Liver (tissue), 9 donors: ENCODE results near the gene PRDM8. TPM values are rescaled to one million over a fixed set of nuclear protein-coding genes. Genes with fewer than 3 reads are reported as not detected.

ENCODE experiments used
- DNase-seq: peaks from one replicate; pipeline ENCODE4 v3.0.0-alpha.2; 2017; ENCODE audit warnings: low spot score
- H3K27ac ChIP-seq, 2 donors: one replicate each; pipeline ENCODE4 v1.7.0; 2013; ENCODE audit warnings: inconsistent platforms in 2 of 2, low read length in 2 of 2, control low read depth in 1 of 2, low read depth in 1 of 2, mild to moderate bottlenecking in 1 of 2
- H3K27me3 ChIP-seq, 4 donors: one replicate each; pipeline versions ENCODE4 v1.6.1 to v1.7.0; 2013; ENCODE audit warnings: low read length in 3 of 4, inconsistent platforms in 1 of 4, mild to moderate bottlenecking in 1 of 4, moderate library complexity in 1 of 4; ENCODE audit not compliant: control insufficient read depth in 4 of 4, insufficient read depth in 4 of 4
- H3K36me3 ChIP-seq, 4 donors: one replicate each; pipeline versions ENCODE4 v1.6.1 to v1.7.0; 2013; ENCODE audit warnings: low read length in 3 of 4, mild to moderate bottlenecking in 3 of 4, low read depth in 1 of 4, moderate library complexity in 1 of 4; ENCODE audit not compliant: control insufficient read depth in 4 of 4, insufficient read depth in 3 of 4
- H3K4me1 ChIP-seq, 4 donors: one replicate each; pipeline versions ENCODE4 v1.6.1 to v1.7.0; 2013; ENCODE audit warnings: low read length in 3 of 4, mild to moderate bottlenecking in 3 of 4, moderate library complexity in 1 of 4; ENCODE audit not compliant: control insufficient read depth in 4 of 4, insufficient read depth in 4 of 4
- H3K4me3 ChIP-seq, 3 donors: one replicate each; pipeline versions ENCODE4 v1.6.1 to v1.7.0; 2013; ENCODE audit warnings: low read length in 3 of 3, control low read depth in 1 of 3, low read depth in 1 of 3, mild to moderate bottlenecking in 1 of 3
- H3K9ac ChIP-seq, 2 donors: one replicate each; pipeline ENCODE4 v1.7.0; 2013; ENCODE audit warnings: low read length in 2 of 2, mild to moderate bottlenecking in 2 of 2, moderate library complexity in 2 of 2, control low read depth in 1 of 2, low read depth in 1 of 2
- H3K9me3 ChIP-seq, 4 donors: one replicate each; pipeline versions ENCODE4 v1.6.1 to v1.7.0; 2013; ENCODE audit warnings: low read length in 3 of 4; ENCODE audit not compliant: control insufficient read depth in 4 of 4
- ATF3 ChIP-seq: IDR thresholded peaks from 2 replicates; pipeline ENCODE4 v1.6.1; 2016; ENCODE audit warnings: antibody characterized with exemption
- EGR1 ChIP-seq, 2 donors: IDR thresholded peaks; 2 replicates each; pipeline ENCODE4 v1.6.1; 2016 to 2018; ENCODE audit warnings: antibody characterized with exemption in 2 of 2, low read depth in 2 of 2
- FOXA1 ChIP-seq: IDR thresholded peaks from 2 replicates; pipeline ENCODE4 v1.6.1; 2016; ENCODE audit warnings: antibody characterized with exemption
- FOXA2 ChIP-seq: IDR thresholded peaks from 2 replicates; pipeline ENCODE4 v1.6.1; 2016; ENCODE audit warnings: antibody characterized with exemption
- GABPA ChIP-seq, 2 donors: IDR thresholded peaks in 1 of 2; conservative IDR thresholded peaks in 1 of 2; 2 replicates each; pipeline ENCODE4 v1.6.1; 2016; ENCODE audit warnings: antibody characterized with exemption in 2 of 2, mild to moderate bottlenecking in 1 of 2, moderate library complexity in 1 of 2
- HNF4A ChIP-seq, 2 donors: conservative IDR thresholded peaks; 2 replicates each; pipeline ENCODE4 v1.6.1; 2016; ENCODE audit warnings: antibody characterized with exemption in 2 of 2, mild to moderate bottlenecking in 2 of 2
- HNF4G ChIP-seq: IDR thresholded peaks from 2 replicates; pipeline ENCODE4 v1.6.1; 2016; ENCODE audit warnings: antibody characterized with exemption
- MAX ChIP-seq: IDR thresholded peaks from 2 replicates; pipeline ENCODE4 v1.6.1; 2016; ENCODE audit warnings: antibody characterized with exemption
- NR2F2 ChIP-seq: IDR thresholded peaks from 2 replicates; pipeline ENCODE4 v1.6.1; 2016; ENCODE audit warnings: antibody characterized with exemption
- RAD21 ChIP-seq, 2 donors: IDR thresholded peaks; 2 replicates each; pipeline ENCODE4 v1.6.1; 2016; ENCODE audit warnings: antibody characterized with exemption in 2 of 2, mild to moderate bottlenecking in 2 of 2
- REST ChIP-seq: IDR thresholded peaks from 2 replicates; pipeline ENCODE4 v1.6.1; 2016; ENCODE audit warnings: antibody characterized with exemption, mild to moderate bottlenecking
- RXRA ChIP-seq, 2 donors: IDR thresholded peaks; 2 replicates each; pipeline ENCODE4 v1.6.1; 2017 to 2018; ENCODE audit warnings: antibody characterized with exemption in 2 of 2, mild to moderate bottlenecking in 1 of 2
- TAF1 ChIP-seq: conservative IDR thresholded peaks from 2 replicates; pipeline ENCODE4 v1.6.1; 2016; ENCODE audit warnings: antibody characterized with exemption, mild to moderate bottlenecking
- ZBTB33 ChIP-seq: IDR thresholded peaks from 2 replicates; pipeline ENCODE4 v1.6.1; 2016; ENCODE audit warnings: antibody characterized with exemption
- WGBS: extraction: QIAGEN DNeasy Blood & Tissue Kit; methylation state at CpG from one replicate; pipeline ENCODE4 v1.1.7; 2013; 5-methylcytosine and 5-hydroxymethylcytosine counted together
- polyA plus RNA-seq, 2 donors: library from polyadenylated mRNA; stranded (reverse) in 1 of 2; unstranded in 1 of 2; fragments of 200-250 nt in 1 of 2; fragments of >200 nt in 1 of 2; fragmentation: Nextera tagmentation in 1 of 2; extraction: Ambion mirVana in 1 of 2; gene quantifications; one replicate each; pipeline versions ENCODE4 v1.2.1 to v1.2.3, GENCODE V29; 2013 to 2015
- total RNA-seq, 2 donors: library from RNA; depleted of rRNA; stranded (reverse); fragments of >200 nt; gene quantifications; one replicate each; pipeline ENCODE4 v1.2.3, GENCODE V29; 2014
- donor health status: healthy.
- donor health status: healthy.
- donor health status: healthy.
- donor health status: healthy.
- donor health status: healthy.

PRDM8 gene
- total and polyA plus RNA-seq, 4 donors: 0.05 to 0.14 (median 0.08) TPM; not detected in 1

GRCh38 chr4:80178964-80179363 is 18.3 kb upstream of the PRDM8 start:
- Histone ChIP-seq H3K36me3 (no peaks in the 10 kb centered on the region), H3K9ac (no peak overlapping the region)
- WGBS: 93% methylated on average over 4 of the region's 4 CpGs

GRCh38 chr4:80179637-80180161 is 17.6 kb upstream of the PRDM8 start:
- H3K27ac ChIP-seq: no peak overlapping the region
- no peak for DNase-seq
- H3K36me3 ChIP-seq: no peaks in the 10 kb centered on the region
- WGBS: 62% methylated on average over 3 of the region's 3 CpGs
- H3K4me1 ChIP-seq: peaks cover 3 to 20% (median 16%) of the 10 kb centered on the region in 4 donors
- H3K4me3 ChIP-seq: no peak overlapping the region
- TF ChIP-seq MAX: no peak
- TF ChIP-seq EGR1 (IDR thresholded peaks at IDR 0.05; ENCODE audit: low read depth in 2 of 2): no peak
- no peak for TF ChIP-seq HNF4A (conservative IDR thresholded peaks at IDR 0.05)
- TF ChIP-seq GABPA (IDR thresholded peaks at IDR 0.05 in 1 of 2, conservative IDR thresholded peaks at IDR 0.05 in 1 of 2): no peak
- no peak for TF ChIP-seq RAD21 (IDR thresholded peaks at IDR 0.05)
- H3K27me3 ChIP-seq: peaks cover 0 to 1% (median 0%) of the 10 kb centered on the region in 4 donors
- no peak overlapping the region for H3K9ac ChIP-seq
- peaks cover 0 to 3% (median under 1%) of the 10 kb centered on the region in 4 donors for H3K9me3 ChIP-seq

More at GRCh38 chr4:80178964-80179363, 18.3 kb upstream of the PRDM8 start:
- no peak overlapping the region for H3K4me3 ChIP-seq
- peaks cover 0 to 13% (median 9%) of the 10 kb centered on the region in 4 donors for H3K4me1 ChIP-seq
- peaks cover 0 to 3% (median under 1%) of the 10 kb centered on the region in 4 donors for H3K9me3 ChIP-seq
- no peaks in the 10 kb centered on the region for H3K27me3 ChIP-seq
- no peak for TF ChIP-seq MAX
- TF ChIP-seq ZBTB33: no peak
- TF ChIP-seq ATF3: no peak
- TF ChIP-seq TAF1: no peak
- TF ChIP-seq FOXA1: no peak
- TF ChIP-seq HNF4G: no peak
- no peak for DNase-seq
- H3K27ac ChIP-seq: no peak overlapping the region

GRCh38 chr4:80180743-80181142 is 16.6 kb upstream of the PRDM8 start:
- TF ChIP-seq EGR1 (IDR thresholded peaks at IDR 0.05; ENCODE audit: low read depth in 2 of 2): no peak
- no peak for TF ChIP-seq NR2F2
- no peak for TF ChIP-seq RAD21 (IDR thresholded peaks at IDR 0.05)
- no peak for TF ChIP-seq HNF4A (conservative IDR thresholded peaks at IDR 0.05)
- no peak for TF ChIP-seq FOXA1
- TF ChIP-seq FOXA2: no peak
- TF ChIP-seq TAF1: no peak
- no peak for TF ChIP-seq RXRA (IDR thresholded peaks at IDR 0.05)
- no peak for TF ChIP-seq ATF3
- no peak for TF ChIP-seq REST
- no peak for TF ChIP-seq GABPA (IDR thresholded peaks at IDR 0.05 in 1 of 2, conservative IDR thresholded peaks at IDR 0.05 in 1 of 2)
- no peak for TF ChIP-seq MAX
- Histone ChIP-seq H3K27ac (no peak overlapping the region), H3K9me3 (peaks cover 0 to 3% (median under 1%) of the 10 kb centered on the region in 4 donors), H3K4me1 (peaks cover 5 to 29% (median 25%) of the 10 kb centered on the region in 4 donors), H3K36me3 (no peaks in the 10 kb centered on the region), H3K9ac (no peak overlapping the region), H3K27me3 (peaks cover 0 to 6% (median 4%) of the 10 kb centered on the region in 4 donors), H3K4me3 (no peak overlapping the region)
- 90% methylated on average over 3 of the region's 3 CpGs for WGBS
- no peak for DNase-seq
